Measurements from ENCODE around the gene KLHL4. TPM values are rescaled to one million over a fixed set of nuclear protein-coding genes. Genes with fewer than 3 reads are reported as not detected.
"Not testable (repeated sequence)": the region's sequence is repeated elsewhere in the genome, so short reads cannot be mapped to it uniquely, and the experiment has no call there.

KLHL4 gene
- total RNA-seq, 2 experiments from 2014 or later, result not detected

DNA sequence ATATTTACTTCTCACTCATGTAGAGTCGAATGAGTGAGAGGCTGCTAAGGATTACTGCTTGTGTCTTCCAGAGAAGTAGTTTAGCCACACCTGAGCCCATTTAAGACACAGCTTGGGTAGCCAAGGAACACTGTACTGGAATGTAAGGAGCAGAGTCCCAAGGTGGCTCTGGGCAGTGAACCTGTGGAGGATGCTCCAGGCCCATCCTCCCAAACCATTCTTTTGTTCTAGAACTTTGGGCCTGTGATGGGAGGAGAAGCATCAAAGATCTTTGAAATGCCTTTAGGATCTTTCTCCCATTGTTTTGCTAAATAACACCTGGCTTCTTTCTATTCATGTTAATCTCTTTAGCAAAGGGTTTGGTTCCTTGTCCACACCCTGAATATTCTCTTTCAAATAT, 162.2 kb downstream of the KLHL4 start:
- Mint-ChIP-seq H3K4me1 (no peaks in the 10 kb centered on the region), H3K4me3 (no peak overlapping the region), H3K36me3 (ENCODE audit: low read depth) (no peaks in the 10 kb centered on the region), H3K27me3 (no peaks in the 10 kb centered on the region), H3K27ac (no peak overlapping the region), H3K9me3 (ENCODE audit: low read depth) (no peaks in the 10 kb centered on the region)
- intact Hi-C loops (cut with DNase I, micrococcal nuclease), result no loop called here
- ChIA-PET CTCF (no interaction called here), POLR2A (no interaction called here)
- DNase-seq, result no peak
- ATAC-seq, result no peak

DNA sequence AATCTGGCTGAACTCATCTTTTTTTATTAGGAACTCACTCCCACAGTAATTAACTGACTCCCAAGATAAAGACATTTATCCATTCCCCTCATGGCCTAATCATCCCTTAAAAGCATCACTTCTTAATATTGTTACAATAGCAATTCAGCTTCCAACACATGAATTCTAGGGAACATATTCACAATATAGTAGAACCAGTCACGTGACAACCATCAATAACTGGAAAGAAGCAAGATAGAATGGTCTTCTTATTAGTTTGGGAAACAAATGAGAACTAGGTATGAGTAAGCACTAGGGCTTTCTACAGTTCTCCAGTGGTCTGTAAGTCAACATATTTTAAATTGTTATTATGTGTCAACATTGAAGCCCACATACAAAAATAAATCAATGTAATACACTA, 170.1 kb downstream of the KLHL4 start:
- intact Hi-C loops (cut with DNase I, micrococcal nuclease), result no loop called here
- DNase-seq (no peak), ATAC-seq (no peak)
- Mint-ChIP-seq H3K4me3 (no peak overlapping the region), H3K27me3 (no peaks in the 10 kb centered on the region), H3K4me1 (no peaks in the 10 kb centered on the region), H3K36me3 (ENCODE audit: low read depth) (no peaks in the 10 kb centered on the region), H3K9me3 (ENCODE audit: low read depth) (no peaks in the 10 kb centered on the region), H3K27ac (no peak overlapping the region)
- ChIA-PET CTCF (no interaction called here), POLR2A (no interaction called here)

DNA sequence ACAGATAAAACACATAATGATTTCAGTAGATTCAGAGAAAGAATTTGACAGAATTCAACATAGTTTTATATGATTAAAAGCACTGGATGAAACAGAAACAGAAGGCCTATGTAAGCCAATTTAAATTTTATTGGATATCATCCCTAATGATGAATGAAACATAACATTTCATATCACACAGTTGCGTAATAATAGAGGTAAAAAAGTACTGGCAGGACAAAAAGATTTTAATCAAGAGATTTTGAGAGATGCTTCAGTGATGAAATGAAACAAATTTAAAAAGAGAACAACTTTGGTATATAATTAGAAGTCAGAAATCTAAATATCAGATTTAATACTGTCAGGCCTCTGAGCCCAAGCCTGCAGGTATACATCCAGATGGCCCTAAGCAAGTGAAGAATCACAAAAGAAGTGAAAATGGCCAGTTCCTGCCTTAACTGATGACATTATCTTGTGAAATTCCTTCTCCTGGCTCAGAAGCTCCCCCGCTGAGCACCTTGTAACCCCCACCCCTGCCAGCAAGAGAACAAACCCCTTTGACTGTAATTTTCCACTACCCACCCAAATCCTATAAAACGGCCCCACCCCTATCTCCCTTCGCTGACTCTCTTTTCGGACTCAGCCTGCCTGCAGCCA, 170.6 kb downstream of the KLHL4 start:
- H3K27ac Mint-ChIP-seq; POLR2A ChIA-PET; H3K9me3 Mint-ChIP-seq (ENCODE audit: low read depth); intact Hi-C loops (cut with DNase I, micrococcal nuclease); CTCF ChIA-PET; DNase-seq; H3K4me3 Mint-ChIP-seq; H3K36me3 Mint-ChIP-seq (ENCODE audit: low read depth); H3K4me1 Mint-ChIP-seq; H3K27me3 Mint-ChIP-seq; ATAC-seq: not testable (repeated sequence)

DNA sequence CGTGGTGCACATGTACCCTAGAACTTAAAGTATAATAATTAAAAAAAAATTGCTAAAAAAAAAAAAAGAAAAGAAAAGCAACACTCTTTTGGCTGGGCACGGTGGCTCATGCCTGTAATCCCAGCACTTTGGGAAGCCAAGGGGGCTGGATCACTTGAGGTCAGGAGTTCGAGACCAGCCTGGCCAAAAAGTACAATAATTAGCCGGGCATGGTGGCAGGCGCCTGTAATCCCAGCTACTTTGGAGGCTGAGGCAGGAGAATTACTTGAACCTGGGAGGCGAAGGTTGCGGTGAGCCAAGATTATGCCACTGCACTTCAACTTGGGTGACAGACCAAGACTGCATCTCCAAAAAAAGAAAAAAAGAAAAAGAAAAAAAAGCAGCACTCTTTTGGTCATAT, 171.6 kb downstream of the KLHL4 start:
- ATAC-seq; H3K27ac Mint-ChIP-seq; intact Hi-C loops (cut with DNase I, micrococcal nuclease); DNase-seq; H3K27me3 Mint-ChIP-seq; H3K4me1 Mint-ChIP-seq; CTCF ChIA-PET; POLR2A ChIA-PET; H3K9me3 Mint-ChIP-seq (ENCODE audit: low read depth); H3K36me3 Mint-ChIP-seq (ENCODE audit: low read depth); H3K4me3 Mint-ChIP-seq: not testable (repeated sequence)

DNA sequence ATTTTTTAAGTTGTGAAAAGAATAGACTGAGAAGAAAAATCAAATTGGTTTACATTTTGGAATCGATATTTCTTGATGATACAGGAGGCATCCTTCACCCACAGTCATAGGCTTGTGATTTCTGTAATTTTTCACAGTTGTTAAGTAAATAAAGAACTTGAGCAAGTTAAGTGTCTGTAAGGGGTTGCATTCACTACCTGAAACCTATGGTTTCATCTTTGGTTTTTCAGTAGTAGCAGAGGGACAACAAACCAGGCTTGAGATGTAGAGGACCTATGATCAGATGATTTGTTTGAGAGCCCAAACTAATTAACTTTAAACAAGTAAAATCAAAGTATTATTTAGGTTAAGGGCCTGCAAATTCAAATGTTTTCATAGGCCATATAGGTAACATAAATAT, 175.6 kb downstream of the KLHL4 start:
- no peaks in the 10 kb centered on the region for H3K9me3 Mint-ChIP-seq (ENCODE audit: low read depth)
- H3K4me1 Mint-ChIP-seq, result no peaks in the 10 kb centered on the region
- ATAC-seq (no peak), DNase-seq (no peak)
- ChIA-PET POLR2A (no interaction called here), CTCF (no interaction called here)
- intact Hi-C loops (cut with DNase I, micrococcal nuclease), result no loop called here
- no peak overlapping the region for H3K4me3 Mint-ChIP-seq
- no peak overlapping the region for H3K27ac Mint-ChIP-seq
- no peaks in the 10 kb centered on the region for H3K36me3 Mint-ChIP-seq (ENCODE audit: low read depth)
- H3K27me3 Mint-ChIP-seq, result no peaks in the 10 kb centered on the region

DNA sequence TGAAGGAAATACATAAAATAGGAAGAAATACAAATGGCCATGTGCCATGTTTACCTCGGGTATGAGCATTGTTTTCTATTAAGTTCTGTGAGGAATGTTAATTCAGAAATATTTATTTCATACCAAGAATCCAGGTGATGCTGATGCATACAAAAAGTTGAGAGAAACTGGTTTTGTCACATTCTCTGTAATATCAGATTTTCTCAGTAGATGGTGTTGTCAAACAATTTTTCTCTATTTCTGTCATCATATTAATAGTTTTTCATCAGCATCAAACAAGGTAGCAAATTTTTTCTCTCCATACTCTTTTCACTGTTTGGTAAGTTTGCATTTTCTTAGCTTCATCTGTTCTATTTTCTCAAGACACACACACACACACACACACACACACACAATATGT, 179.8 kb downstream of the KLHL4 start:
- H3K27ac Mint-ChIP-seq, result no peak overlapping the region
- H3K36me3 Mint-ChIP-seq (ENCODE audit: low read depth), result no peaks in the 10 kb centered on the region
- no peaks in the 10 kb centered on the region for H3K4me1 Mint-ChIP-seq
- H3K4me3 Mint-ChIP-seq, result no peak overlapping the region
- no peaks in the 10 kb centered on the region for H3K27me3 Mint-ChIP-seq
- intact Hi-C loops (cut with DNase I, micrococcal nuclease), result no loop called here
- no peaks in the 10 kb centered on the region for H3K9me3 Mint-ChIP-seq (ENCODE audit: low read depth)
- CTCF ChIA-PET, result no interaction called here
- ATAC-seq (no peak), DNase-seq (no peak)
- POLR2A ChIA-PET, result no interaction called here

DNA sequence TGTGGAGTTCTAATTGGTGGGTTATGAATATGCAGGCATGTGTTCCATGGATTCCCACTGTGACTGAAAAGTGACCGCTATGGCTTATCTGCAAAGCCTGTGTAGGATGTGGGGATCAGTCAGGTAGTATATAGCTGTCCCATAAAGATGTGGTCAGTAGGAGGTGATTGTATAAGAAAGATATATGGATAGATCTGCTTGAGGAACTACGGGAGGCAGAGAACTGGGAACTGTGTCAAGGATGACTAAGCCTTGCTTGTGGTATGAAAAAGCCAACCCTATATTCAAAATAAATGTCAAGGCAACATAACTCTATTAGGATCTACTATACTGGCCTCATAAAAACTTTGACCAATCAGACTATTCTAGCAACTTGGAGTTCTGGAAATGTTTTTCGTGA, 185.2 kb downstream of the KLHL4 start:
- no peaks in the 10 kb centered on the region for H3K27me3 Mint-ChIP-seq
- H3K36me3 Mint-ChIP-seq (ENCODE audit: low read depth), result no peaks in the 10 kb centered on the region
- CTCF ChIA-PET, result no interaction called here
- ATAC-seq (no peak), DNase-seq (no peak)
- no peak overlapping the region for H3K27ac Mint-ChIP-seq
- H3K9me3 Mint-ChIP-seq (ENCODE audit: low read depth), result peaks cover 3% of the 10 kb centered on the region
- no peak overlapping the region for H3K4me3 Mint-ChIP-seq
- H3K4me1 Mint-ChIP-seq, result no peaks in the 10 kb centered on the region
- intact Hi-C loops (cut with DNase I, micrococcal nuclease), result no loop called here
- POLR2A ChIA-PET, result no interaction called here

DNA sequence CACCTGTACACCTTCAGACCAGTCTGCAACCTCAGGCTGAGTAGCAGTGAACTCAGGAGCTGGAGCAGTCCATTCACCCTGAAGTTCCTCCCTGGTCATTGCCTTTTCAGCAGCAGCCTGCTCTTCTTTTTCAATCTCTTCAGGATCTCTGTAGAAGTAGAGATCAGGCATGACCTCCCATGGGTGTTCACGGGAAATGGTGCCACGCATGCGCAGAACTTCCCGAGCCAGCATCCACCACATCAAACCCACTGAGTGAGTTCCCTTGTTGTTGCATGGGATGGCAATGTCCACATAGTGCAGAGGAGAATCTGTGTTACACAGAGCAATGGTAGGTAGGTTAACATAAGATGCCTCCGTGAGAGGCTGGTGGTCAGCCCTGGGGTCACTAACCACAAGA, 185.9 kb downstream of the KLHL4 start:
- intact Hi-C loops (cut with DNase I, micrococcal nuclease); CTCF ChIA-PET; ATAC-seq; DNase-seq; H3K4me1 Mint-ChIP-seq; H3K27ac Mint-ChIP-seq; H3K9me3 Mint-ChIP-seq (ENCODE audit: low read depth); H3K27me3 Mint-ChIP-seq; H3K36me3 Mint-ChIP-seq (ENCODE audit: low read depth); H3K4me3 Mint-ChIP-seq; POLR2A ChIA-PET: not testable (repeated sequence)

DNA sequence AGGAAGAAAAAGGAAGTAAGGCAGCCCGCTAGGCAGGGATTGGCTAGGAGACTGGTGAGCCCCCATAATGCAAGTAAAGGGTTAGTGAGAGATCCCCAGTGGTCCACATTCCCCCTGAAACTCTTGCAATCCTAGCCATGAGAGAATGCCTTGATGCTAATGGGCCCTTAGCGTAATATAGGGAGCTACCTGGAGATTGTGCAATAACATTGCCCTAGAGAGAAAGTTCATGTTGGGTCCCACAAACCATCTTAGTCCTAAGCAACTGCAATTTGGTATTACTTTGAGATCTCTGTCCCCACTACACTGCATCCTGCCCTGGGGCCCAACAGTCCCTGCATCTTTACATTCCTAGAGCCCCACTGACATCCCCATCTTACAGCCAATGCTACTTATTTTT, 188.5 kb downstream of the KLHL4 start:
- intact Hi-C loops (cut with DNase I, micrococcal nuclease), result no loop called here
- H3K4me3 Mint-ChIP-seq, result no peak overlapping the region
- no peaks in the 10 kb centered on the region for H3K27me3 Mint-ChIP-seq
- no peaks in the 10 kb centered on the region for H3K36me3 Mint-ChIP-seq (ENCODE audit: low read depth)
- H3K4me1 Mint-ChIP-seq, result no peaks in the 10 kb centered on the region
- ChIA-PET POLR2A (no interaction called here), CTCF (no interaction called here)
- ATAC-seq (no peak), DNase-seq (no peak)
- H3K9me3 Mint-ChIP-seq (ENCODE audit: low read depth), result peaks cover 3% of the 10 kb centered on the region
- no peak overlapping the region for H3K27ac Mint-ChIP-seq

DNA sequence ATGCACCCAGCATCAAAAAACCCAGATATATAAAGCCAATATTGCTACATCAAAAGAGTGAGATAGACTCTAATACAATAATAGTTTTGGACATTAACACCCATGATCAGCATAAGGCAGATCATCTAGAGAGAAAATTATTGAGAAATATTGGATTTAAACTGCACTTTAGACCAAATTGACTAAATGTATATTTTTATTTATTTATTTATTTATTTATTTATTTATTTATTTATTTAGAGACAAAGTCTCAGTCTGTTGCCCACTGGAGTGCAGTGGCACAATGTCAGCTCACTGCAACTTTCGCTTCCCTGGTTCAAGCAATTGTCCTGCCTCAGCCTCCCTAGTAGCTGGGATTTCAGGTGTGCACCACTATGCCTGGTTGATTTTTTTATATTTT, 193.0 kb downstream of the KLHL4 start:
- ChIA-PET CTCF (interaction anchor here (0.5 kb wide), 1 partner anchor 1111 kb away, joined by 3 read pairs; no protein-coding TSS in a partner anchor), POLR2A (no interaction called here)
- intact Hi-C loops (cut with DNase I, micrococcal nuclease), result no loop called here

More for the DNA sequence above, 193.0 kb downstream of the KLHL4 start:
- H3K27ac Mint-ChIP-seq, result no peak overlapping the region
- H3K27me3 Mint-ChIP-seq, result no peaks in the 10 kb centered on the region
- H3K36me3 Mint-ChIP-seq (ENCODE audit: low read depth), result no peaks in the 10 kb centered on the region
- ATAC-seq, result no peak
- no peaks in the 10 kb centered on the region for H3K4me1 Mint-ChIP-seq
- peaks cover 3% of the 10 kb centered on the region for H3K9me3 Mint-ChIP-seq (ENCODE audit: low read depth)
- H3K4me3 Mint-ChIP-seq, result no peak overlapping the region
- DNase-seq, result no peak
